Renal pelvis (tissue), 4 donors: ENCODE measurements around the gene TENM3. TPM values are rescaled to one million over a fixed set of nuclear protein-coding genes. Genes with fewer than 3 reads are reported as not detected.
"Not testable (repeated sequence)": the region's sequence is repeated elsewhere in the genome, so short reads cannot be mapped to it uniquely, and the experiment has no call there.

Experiments
- DNase-seq: peaks from one replicate; pipeline ENCODE4 v3.0.0-alpha.2; 2013
- polyA plus RNA-seq, 3 donors: library from polyadenylated mRNA; unstranded; fragments of 120-200 nt; gene quantifications; one replicate each; pipeline ENCODE4 v1.2.1, GENCODE V29; 2013; ENCODE audit not compliant: insufficient read length in 3 of 3

TENM3 gene
- polyA plus RNA-seq, 3 donors = 17.4 to 21.5 (median 20.5) TPM

- DNase-seq = no peak
These were observed 567.0 kb downstream of the TENM3 start for GRCh38 chr4:182810103-182810615.

GRCh38 chr4:182812916-182813315 lies 569.7 kb downstream of the TENM3 start:
- no peak for DNase-seq

DNA sequence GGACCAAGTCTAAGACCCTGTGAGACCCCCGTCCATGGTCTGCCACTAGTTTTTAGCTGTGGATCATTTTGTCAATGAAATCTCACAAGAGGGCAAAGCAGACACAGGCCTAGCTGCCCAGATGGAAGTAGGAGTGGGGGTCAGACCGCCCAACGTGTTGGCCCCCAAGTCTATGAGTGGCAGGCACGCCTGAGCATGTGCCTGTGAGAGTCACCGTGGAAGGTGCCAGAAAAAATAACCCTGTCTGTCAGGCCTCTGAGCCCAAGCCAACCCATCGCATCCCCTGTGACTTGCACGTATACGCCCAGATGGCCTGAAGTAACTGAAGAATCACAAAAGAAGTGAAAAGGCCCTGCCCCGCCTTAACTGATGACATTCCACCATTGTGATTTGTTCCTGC lies 570.9 kb downstream of the TENM3 start:
- DNase-seq = not testable (repeated sequence)

DNA sequence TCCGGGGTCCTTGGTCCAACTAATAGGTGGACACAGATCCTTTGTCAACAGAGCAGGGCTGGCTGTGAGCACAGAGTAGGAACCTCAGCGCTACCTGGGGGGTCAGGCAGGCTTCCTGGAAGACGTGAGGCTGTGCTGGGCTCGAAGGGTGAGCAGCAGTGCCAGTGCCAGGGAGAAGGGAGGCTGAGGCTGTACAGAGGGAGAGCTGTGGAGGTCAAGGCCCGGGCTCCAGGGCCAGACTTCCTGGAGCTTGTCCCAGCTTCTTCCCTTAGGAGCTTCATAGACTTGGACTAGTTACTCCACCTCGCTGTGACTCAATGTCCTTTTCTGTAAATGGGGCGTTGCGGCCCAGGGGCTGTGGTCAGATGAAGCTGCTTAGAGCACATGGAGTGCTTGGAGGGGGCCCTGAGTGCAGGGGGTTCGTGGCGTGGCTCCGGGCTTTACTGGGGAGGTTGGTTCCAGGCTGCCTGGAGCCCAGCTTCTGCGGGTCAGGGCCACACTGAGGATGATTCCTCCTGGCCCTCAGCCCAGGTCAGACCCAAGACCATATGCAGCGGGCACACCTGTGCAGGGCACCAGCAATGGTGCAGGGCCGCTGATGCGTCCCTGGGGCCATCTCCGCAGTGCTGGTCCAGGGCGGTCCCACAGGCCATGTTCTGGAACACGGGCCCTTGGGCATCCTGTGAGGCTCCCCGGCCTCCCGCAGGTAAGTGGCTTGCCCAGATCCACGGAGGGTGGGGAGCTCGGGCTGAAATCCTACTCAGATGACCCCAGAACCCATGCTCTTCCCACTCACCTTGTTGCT lies 575.9 kb downstream of the TENM3 start:
- DNase-seq = no peak

GRCh38 chr4:182819751-182820150 lies 576.5 kb downstream of the TENM3 start:
- no peak for DNase-seq

DNA sequence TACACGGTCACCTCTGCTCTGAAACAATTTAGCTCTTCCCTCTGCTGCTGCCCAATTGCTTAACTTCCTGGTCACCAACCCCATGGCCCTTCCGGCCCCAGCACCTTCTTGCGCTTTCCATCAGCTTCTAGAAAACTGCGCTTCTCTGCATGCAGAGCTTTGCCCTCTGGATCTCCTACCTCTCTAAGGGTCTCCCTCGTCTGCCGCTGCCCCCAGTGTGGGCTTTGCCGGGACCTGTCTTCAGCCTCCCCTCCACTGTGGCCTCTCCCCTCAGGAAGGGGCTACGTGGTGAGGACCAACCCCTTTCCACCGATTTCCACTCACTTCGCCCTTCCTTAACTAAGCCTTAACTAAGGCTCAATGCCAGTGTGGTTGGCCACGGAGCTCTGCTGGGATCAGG lies 579.4 kb downstream of the TENM3 start:
- no peak for DNase-seq

DNA sequence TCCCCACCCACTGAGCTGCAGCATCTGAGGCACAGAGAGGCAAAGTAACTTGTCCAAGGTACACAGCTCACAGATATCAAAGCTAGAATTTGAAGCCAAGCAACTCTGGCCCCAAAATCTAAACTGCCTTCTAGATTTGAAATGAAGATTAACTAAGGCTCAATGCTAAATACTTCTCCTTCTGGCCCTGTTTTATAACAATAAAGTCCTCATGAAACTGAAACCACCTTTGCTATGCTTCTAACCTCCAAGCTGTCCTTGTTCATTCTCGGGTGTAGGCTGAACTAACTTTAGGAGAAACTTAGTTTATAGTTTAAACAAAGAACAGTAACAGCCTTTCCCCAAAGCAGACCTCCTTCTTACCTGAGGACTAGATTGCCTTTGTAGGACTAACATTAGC lies 580.4 kb downstream of the TENM3 start:
- no peak for DNase-seq

- no peak for DNase-seq
These were observed 581.8 kb downstream of the TENM3 start for GRCh38 chr4:182825003-182825402.

DNA sequence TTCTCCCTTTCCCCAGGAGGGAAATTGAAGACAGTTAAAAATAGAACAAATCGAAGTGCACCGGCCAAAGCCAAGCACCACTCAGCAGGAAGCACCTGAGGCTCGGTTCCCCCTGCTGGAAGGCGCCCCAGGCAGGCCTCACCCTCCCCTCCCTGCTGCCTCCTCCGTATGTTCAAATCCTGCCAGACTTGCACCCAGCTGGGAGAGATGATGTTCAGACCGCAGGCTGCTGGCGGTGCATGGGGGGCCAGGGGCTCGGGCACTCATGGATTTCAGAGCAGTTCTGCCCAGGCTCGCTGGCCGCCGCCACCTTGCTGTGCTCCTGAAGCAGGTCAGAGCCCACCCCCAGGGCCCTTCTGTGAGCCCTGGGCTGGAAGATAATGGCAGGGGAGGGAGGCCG lies 582.6 kb downstream of the TENM3 start:
- DNase-seq = no peak

GRCh38 chr4:182826391-182826790 lies 583.2 kb downstream of the TENM3 start:
- peak; percentile 78 for DNase-seq

- DNase-seq = no peak
These were observed 584.0 kb downstream of the TENM3 start for GRCh38 chr4:182827166-182827565.

DNA sequence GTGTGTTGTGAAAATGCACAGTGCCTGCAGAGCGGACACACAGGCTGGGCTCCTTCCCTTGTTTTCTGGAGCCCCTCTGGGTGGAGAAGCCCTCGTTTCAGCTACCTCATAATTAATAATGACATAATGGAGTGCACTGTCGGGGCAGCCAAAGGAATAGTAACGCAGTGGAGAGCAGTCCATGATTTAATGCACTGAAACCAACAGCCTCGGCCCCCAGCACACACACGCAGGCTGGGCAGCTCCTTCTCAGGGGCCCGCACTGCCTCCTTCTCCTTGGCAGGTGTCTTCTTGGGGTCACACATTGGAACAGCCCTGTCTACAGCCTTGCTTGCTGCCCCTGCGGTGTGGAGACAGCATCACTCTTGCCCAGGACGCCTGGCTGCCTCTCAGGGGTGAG lies 584.8 kb downstream of the TENM3 start:
- no peak for DNase-seq

DNA sequence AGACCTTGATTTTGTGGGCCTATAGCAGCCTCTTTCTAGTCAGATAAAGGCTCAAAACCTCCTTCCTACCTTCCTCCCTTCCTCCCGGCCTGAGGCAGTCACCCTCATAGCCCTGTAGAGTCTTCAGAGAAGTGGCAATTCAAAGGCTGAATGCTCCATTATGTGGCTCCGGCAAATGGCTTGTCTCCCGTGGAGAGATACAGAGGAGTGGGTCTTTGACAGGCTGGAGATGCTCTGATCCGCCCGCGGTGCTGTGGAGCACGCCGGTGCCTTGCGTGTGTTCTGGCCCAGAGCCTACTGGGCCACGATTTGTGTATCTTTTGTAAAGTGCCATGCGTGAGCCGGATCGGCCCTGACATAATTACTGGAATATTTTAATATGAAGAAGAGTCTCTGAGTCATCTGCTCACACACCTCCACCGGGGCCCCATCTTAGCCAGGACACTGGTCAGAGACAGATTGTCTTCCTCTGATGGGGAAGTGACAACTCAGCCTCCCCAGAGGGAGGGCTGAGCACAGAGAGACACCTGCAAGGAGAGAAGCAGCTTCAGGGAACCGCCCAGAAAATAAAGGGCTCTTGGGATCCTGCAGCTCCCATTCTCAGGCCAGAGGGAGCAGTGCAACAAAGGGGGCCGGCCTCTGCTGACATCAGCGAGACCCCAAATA lies 585.3 kb downstream of the TENM3 start:
- no peak for DNase-seq

- DNase-seq = no peak
These were observed 586.0 kb downstream of the TENM3 start for GRCh38 chr4:182829196-182829595.

- no peak for DNase-seq
These were observed 588.2 kb downstream of the TENM3 start for GRCh38 chr4:182831376-182831775.

- DNase-seq = no peak
These were observed 589.3 kb downstream of the TENM3 start for GRCh38 chr4:182832352-182833120.

GRCh38 chr4:182835006-182835740 lies 592.0 kb downstream of the TENM3 start:
- DNase-seq = no peak

- no peak for DNase-seq
These were observed 594.6 kb downstream of the TENM3 start for GRCh38 chr4:182837831-182838230.

DNA sequence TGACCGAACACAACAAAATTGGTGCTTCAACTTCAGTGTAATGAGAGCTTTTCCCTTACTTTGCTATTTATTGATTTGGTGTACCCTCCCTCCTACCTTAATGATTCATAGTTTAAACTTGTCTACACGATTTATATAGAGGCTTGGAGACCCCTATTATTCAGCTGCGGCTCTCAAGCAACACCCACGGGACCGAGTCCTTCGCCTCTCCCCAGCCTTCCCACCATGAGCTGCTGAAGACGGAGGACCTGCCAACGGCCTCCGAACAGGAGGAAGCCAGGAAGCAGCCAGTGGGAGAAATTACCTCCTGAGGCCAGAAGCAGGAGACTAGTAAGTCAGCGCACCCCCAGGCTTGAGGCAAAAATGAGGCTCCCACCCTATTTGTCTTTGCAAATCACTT lies 595.3 kb downstream of the TENM3 start:
- no peak for DNase-seq

DNA sequence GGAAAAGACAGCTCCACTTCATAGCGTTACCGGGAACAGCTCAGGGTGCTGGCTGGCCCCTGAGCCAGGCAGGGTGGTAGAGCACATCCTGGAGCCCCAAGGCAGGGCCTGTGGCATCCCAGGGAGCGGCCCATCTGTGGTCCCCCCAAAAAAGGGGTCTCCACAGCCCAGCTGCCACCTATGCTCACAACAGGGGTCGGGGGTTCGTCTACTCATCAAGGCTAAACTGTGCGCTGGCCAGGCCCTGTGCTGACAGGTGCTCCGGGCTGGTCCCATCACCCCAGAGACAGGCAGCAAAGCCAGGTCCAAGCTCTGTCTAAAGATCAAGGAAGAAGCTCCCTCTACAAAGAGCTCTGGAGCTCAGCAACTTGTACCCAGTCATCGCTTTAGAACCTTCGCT lies 596.1 kb downstream of the TENM3 start:
- no peak for DNase-seq

- no peak for DNase-seq
These were observed 596.9 kb downstream of the TENM3 start for GRCh38 chr4:182840108-182840507.

DNA sequence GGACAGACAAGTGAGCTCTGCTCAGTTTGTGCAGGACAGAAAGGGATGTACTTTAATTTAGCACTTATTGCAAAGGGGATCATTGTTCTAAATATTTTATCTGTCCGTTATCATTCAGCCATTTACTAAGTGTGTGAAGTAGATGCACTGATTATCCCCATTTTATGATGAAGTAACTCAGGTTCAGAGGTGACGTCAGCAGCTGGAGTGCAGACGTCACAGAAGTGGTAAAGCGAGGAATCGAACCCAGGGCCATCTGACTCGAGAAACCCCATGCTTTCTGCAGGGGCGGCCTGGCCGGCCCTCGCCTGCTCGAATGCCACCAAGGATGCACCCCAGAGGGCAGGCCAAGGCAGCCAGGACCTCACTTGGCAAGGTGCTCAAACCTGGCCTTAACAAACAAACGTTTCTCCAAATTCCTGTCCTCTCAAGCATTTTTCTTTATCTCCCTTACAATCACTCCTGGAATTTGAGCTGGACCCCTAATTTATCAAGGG lies 599.0 kb downstream of the TENM3 start:
- no peak for DNase-seq
